Muscle of arm (tissue), 12 donors: ENCODE measurements around the gene TEX2. TPM values are rescaled to one million over a fixed set of nuclear protein-coding genes. Genes with fewer than 3 reads are reported as not detected.
"Not testable (repeated sequence)": the region's sequence is repeated elsewhere in the genome, so short reads cannot be mapped to it uniquely, and the experiment has no call there.

ENCODE experiments used
- DNase-seq: peaks from one replicate; pipeline ENCODE4 v3.0.0-alpha.2; 2013
- polyA plus RNA-seq, 12 donors: library from polyadenylated mRNA; unstranded; fragments of 120-200 nt; gene quantifications; one replicate each; pipeline ENCODE4 v1.2.1, GENCODE V29; 2013; ENCODE audit not compliant: insufficient read length in 12 of 12

TEX2 gene
- polyA plus RNA-seq, 12 donors: 17.6 to 29.0 (median 21.8) TPM; not detected in 1

GRCh38 chr17:64146418-64147109 lies 116.5 kb downstream of the TEX2 start:
- peak; percentile 77 for DNase-seq

GRCh38 chr17:64145751-64146417 lies 117.2 kb downstream of the TEX2 start:
- peak; percentile 98 for DNase-seq

GRCh38 chr17:64145375-64145750 lies 117.7 kb downstream of the TEX2 start:
- no peak for DNase-seq

GRCh38 chr17:64139542-64139941 lies 123.5 kb downstream of the TEX2 start:
- DNase-seq: no peak

- no peak for DNase-seq
These were observed 124.6 kb downstream of the TEX2 start for GRCh38 chr17:64138441-64138840.

GRCh38 chr17:64135000-64135399 lies 128.1 kb downstream of the TEX2 start:
- no peak for DNase-seq

GRCh38 chr17:64134216-64134970 lies 128.7 kb downstream of the TEX2 start:
- DNase-seq: no peak

- peak; percentile 68 for DNase-seq
These were observed 129.4 kb downstream of the TEX2 start for GRCh38 chr17:64133546-64134215.

- no peak for DNase-seq
These were observed 131.3 kb downstream of the TEX2 start for GRCh38 chr17:64131606-64132270.

GRCh38 chr17:64130559-64131001 lies 132.5 kb downstream of the TEX2 start:
- peak; percentile 39 for DNase-seq

- peak; percentile 92 for DNase-seq
These were observed 133.1 kb downstream of the TEX2 start, which contains the start of gene ERN1 for GRCh38 chr17:64129765-64130558. Gene ERN1, minus strand, starts transcription at chr17:64130144. Its CDS starts 115 bp downstream, at chr17:64130029.

GRCh38 chr17:64129515-64129764 lies 133.6 kb downstream of the TEX2 start:
- DNase-seq: no peak

- peak; percentile 24 for DNase-seq
These were observed 134.1 kb downstream of the TEX2 start for GRCh38 chr17:64128787-64129514.

- DNase-seq: no peak
These were observed 136.1 kb downstream of the TEX2 start for GRCh38 chr17:64126918-64127317.

- no peak for DNase-seq
These were observed 137.1 kb downstream of the TEX2 start for GRCh38 chr17:64125937-64126336.

- DNase-seq: no peak
These were observed 138.5 kb downstream of the TEX2 start for GRCh38 chr17:64124609-64125008.

GRCh38 chr17:64123114-64123513 lies 139.9 kb downstream of the TEX2 start:
- DNase-seq: no peak

- DNase-seq: not testable (repeated sequence)
These were observed 141.9 kb downstream of the TEX2 start for GRCh38 chr17:64120972-64121786.

GRCh38 chr17:64120159-64120810 lies 142.8 kb downstream of the TEX2 start:
- no peak for DNase-seq
